NCI-H526 treated with DMSO at 0.1 percent for 48 hours (cell line): ENCODE measurements around the gene MAP2K7.
"Not testable (repeated sequence)": the region's sequence is repeated elsewhere in the genome, so short reads cannot be mapped to it uniquely, and the experiment has no call there.

Source experiments
- DNase-seq: peaks from one replicate; lab custom pipeline; 2025; lab: John Stamatoyannopoulos, UW

MAP2K7 gene

DNA sequence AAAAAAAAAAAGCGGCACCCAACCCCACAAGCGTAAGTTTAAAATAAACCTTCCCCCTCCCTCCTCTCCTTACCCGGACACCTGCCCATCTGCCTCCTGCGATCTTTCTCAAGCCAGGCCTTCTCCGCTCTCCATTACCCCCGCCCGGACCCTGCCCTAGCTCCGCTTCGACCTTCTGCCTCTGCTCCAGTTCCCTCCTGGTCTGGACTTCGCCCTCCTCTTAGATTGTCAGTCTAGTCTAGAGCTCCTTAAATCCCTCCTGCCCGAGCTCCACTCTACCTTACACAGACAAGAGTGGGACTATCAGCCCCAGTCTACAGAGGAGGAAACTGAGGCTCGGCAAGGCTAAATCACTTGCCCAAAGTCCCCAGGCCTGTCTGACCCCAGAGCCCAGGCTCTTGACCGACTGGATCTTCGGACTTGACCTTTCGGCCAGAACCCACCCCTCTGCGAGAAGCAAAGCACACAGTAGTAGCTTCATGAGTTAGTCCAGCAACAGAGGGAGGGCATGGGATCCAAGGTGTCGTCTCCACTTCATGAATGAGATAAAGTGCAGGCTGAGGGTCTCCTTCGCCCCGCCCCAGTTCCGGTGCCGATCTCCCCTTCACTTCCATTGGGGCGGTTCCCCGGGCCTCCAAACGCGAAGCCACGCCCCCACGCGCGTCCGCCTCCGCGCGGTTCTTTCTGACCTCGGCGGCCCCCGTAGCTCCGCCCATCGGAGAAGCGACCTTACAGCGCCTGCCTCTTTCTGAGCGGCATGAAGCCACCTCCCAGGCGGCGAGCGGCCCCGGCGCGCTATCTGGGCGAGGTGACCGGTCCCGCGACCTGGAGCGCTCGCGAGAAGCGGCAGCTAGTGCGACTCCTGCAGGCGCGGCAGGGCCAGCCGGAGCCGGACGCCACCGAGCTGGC, 16.2 kb downstream of the MAP2K7 start, which contains the start of gene SNAPC2:
Gene SNAPC2 (plus strand): TSS at position 729 of the 909 bp plus-strand sequence. CDS start 29 bp downstream, at position 758.
- peak; percentile 61 for DNase-seq

DNA sequence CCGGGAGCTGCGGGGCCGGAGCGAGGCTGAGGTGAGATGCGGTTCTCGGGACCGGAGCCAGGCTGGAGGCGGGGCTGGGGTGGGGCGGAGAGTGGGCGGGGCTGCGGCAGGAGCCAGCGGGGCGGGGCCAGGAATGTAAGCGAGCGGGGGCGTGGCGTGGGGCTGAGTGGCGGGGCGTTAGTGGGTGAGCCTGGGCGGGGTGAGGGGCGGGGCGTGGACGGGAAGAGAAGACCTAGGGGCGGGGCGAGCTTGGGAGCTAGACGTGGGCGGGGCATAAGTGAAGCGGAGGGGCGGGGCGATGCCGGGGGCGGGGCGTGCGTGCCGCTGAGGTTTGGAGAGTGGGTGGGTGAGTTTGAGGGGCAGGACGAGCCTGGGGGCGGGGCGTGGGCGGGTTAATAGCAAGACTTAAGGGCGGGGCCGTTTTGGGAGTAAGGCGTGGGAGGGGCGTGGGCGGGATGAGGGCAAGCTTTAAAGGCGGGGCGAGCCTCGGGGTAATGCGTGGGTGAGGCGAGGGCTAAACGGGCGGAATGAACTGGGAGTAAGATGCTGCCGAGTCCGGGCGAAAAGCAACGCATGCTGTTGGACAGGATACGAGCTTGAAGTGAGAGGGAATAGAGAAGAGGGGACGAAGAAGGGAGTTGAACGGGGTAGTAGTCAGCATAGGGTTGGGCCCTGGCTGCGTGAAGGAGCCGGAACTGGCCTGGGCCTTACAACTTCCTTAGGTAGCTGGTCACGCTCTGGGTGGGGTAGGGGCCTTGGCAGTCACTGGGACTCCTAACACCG, 17.0 kb downstream of the MAP2K7 start:
- DNase-seq, result peak; percentile 72

DNA sequence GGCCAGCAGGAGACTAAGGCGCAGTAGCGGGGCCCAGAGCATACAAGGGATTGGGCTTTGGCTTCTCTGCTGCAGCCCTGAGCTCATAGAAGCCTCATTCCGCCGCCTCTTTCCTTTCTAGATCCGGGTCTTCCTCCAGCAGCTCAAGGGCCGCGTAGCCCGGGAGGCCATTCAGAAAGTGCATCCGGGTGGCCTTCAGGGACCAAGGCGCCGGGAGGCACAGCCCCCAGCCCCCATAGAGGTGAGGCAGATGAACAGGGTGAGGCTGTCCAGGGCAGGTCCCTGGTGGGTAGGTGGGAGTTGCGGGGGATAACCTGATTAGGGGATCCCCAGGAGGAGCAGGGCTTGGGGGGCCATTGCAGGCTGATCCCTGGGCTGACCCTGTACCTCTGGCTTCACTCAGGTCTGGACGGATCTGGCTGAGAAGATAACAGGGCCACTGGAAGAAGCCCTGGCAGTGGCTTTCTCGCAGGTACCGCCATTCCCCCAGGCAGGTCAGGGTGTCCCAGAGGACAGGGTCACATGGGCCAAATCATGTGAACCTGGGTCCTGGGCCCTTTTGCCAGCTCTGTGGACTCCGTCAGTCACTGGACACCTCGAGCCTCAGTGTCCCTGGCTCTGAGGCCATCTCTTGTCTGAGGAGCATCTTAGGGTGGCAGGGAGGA, 17.8 kb downstream of the MAP2K7 start:
- no peak for DNase-seq

DNA sequence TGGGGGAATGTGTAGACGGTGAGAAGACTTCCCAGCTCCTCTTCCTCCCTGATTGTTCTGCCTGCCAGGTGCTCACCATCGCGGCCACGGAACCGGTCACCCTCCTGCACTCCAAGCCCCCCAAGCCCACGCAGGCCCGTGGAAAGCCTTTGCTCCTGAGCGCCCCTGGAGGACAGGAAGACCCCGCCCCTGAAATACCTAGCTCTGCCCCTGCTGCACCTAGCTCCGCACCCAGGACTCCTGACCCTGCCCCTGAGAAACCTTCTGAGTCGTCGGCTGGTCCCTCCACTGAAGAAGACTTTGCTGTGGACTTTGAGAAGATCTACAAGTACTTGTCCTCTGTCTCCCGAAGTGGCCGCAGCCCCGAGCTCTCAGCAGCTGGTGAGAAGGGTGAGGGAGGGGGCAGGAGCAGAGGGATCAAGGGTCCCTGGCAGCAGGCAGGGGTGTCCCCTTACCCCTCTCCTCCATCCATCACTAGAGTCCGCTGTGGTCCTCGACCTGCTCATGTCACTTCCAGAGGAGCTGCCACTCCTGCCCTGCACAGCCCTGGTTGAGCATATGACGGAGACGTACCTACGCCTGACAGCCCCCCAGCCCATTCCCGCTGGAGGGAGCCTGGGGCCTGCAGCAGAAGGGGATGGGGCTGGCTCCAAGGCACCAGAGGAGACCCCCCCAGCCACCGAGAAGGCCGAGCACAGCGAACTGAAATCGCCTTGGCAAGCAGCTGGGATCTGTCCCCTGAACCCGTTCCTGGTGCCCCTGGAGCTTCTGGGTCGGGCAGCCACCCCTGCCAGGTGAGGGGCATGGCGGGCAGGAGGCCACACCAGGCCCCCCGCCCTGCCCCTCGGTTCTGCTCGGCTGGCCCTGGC, 18.5 kb downstream of the MAP2K7 start:
- DNase-seq, result no peak

DNA sequence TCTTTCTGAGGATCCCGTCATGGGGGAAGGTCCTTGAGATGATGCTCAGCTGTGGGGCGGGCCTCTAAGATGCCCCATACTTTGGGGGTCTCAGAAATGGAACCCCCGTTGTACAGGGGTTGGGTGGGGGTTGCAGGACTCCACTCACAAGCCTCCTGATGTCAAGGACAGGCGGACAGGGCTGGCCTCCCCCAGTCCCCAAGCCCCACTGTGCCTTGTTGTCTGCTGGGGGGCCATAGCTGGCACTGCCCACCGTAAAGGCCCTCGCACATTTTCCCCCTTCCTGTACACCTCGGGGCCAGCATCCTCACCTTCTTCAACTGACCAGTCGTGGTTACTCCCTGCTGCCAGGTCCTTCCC, 19.1 kb downstream of the MAP2K7 start:
- no peak for DNase-seq

DNA sequence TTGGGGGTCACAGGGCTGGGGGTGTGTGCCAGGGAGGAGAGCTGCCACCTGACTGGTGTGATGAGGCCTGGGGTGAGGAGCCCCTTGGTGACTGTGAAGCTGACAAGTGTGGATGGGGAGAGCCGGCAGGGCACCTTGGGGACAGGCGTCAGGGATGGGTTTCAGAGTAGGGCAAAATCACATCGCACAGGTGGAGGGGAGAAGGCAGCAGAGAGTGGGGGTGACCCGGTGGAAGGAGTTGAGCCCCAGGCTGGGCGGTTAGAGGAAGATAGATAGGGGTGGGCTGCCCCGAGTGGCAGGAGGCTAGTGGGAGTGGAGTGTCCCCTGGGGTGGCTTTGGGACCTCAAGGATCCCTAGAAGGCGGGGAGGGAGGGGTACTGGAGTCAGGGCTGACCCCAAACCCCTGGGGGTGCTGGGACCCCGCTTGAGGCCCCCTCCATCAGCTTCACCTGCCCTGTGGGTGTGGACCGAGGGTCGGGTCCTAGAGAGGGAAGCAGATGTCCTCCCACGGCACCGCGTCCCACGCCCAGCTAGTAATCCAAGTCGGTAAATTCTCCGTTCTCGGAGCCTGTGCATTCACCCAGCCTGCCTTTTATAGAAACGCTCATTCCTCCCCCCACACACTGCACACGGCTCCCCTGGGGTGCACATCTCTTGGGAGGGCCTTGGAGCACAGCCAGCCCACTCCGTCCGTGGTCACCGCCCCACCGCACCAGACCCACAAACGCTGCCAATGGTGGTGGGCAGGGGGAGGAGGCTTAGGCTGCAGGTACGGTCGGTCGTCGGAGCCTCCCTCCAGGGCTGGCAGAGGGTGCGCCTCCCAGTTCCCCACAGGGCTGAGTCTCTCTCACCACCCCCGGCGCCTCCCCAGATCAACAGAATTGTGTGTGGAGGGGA, 19.9 kb downstream of the MAP2K7 start:
- no peak for DNase-seq

DNA sequence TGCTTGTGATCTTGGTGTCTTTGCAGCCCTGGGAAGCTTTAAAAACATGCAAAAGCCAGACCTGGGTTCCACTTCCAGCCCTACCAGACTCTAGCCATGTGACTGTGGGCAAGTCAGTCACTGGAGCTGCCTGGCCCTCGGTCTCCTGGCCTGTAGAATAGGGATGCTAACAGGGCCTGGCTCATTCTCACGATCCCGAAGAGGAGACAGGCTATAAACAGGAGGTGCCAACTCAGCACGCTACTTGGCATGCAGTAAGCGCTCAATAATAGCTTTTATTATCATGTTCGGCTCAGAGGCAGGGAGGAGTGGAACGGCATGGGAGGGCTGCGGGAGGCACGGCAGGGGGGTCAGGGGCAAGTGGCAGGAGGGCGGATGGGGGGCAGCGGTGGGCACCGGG, 20.6 kb downstream of the MAP2K7 start:
- DNase-seq, result no peak

DNA sequence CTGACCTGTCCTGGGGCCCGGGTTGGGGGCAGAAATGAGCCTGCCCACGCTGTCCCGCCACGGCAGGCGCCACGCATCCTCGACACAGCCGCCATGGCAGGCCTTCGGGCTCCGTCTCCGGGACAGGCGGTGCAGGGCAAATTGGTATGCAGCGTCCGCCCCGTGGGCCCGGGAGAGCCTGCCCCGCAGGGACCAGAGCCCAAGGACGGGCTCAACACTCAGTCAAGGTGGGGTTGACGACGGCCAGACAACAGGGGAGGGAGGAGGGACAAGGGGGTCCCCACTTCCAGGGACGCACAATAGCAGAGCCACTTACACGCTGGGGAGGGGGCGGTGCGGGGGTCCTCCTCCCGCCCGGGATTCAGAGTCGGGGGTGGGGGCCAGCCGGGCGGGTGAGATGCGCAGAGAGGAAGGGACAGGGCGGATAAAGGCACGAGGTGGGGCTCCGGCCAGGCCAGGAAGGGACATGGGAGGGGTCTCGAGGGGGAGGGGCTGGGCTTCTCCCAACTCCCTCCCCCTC, 21.0 kb downstream of the MAP2K7 start:
- DNase-seq, result no peak

DNA sequence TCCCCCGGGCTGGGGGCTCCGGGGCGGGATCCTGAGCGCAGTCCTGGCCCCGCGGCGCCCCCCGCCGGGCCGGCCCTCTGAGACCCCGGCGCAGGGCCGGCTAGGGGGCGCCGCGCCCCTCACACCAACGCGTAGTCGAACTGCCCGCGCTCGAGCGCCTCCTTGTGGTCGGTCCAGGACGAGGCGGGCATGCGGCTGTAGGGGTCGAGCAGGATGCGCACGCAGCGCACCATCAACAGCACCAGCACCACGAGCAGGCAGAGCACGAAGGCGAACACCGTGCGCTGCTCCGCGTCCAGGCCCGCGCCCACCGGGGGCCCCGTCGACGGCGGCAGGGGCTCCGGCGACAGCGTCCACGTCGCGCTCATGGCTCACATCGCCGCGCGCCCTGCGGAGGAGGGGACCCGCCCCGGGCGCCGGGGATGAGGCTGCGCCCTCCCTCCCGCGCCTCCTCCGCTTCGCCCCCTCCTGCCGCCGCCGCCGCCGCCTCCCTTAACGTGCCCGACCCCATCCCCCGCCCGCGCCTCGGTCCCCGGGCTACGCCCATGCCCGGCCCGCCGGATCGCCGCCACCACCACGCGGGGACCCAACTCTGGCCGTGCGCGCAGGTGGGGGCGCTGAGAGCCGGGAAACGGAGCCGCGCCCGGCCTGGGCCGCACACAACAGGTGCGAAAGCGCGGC, 21.6 kb downstream of the MAP2K7 start:
- peak; percentile 13 for DNase-seq

DNA sequence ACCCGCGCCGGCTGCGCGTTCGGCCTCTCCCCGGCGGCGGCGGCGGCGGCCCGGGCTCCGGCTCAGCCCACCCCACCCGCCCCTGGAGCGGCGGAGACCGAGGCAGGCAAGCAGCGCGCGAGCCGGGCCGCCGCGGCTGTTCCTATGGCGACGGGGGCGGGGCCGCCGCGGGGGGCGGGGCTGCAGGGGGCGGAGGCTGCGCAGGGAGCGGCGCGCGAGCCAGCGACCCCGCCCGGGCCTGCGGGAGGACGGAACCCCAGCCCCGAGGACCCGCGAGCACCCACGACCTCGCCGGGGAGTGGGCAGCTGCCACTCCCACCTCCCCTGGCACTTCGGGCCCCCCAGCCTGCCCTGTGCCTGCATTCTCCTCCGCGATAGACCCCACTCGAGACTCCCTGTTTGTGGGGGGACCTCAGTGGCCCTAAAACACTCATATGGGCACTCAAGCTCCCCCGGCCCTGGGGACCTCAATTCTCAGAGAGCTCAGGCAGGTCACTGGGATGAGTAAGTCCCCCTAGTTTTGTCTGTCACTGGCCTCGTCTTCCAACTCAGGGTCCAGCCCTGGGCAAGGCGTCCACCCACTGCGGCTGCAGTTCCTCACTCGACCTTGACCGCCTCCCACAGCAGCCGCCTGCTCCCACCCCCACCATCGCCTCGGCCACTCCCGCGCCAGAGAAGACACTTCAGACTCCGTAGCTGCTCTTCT, 22.5 kb downstream of the MAP2K7 start, which contains the start of gene CTXN1:
Gene CTXN1 (minus strand): TSS at position 115 of the 706 bp plus-strand sequence. CDS start 597 bp downstream, outside the sequence.
- DNase-seq, result no peak

DNA sequence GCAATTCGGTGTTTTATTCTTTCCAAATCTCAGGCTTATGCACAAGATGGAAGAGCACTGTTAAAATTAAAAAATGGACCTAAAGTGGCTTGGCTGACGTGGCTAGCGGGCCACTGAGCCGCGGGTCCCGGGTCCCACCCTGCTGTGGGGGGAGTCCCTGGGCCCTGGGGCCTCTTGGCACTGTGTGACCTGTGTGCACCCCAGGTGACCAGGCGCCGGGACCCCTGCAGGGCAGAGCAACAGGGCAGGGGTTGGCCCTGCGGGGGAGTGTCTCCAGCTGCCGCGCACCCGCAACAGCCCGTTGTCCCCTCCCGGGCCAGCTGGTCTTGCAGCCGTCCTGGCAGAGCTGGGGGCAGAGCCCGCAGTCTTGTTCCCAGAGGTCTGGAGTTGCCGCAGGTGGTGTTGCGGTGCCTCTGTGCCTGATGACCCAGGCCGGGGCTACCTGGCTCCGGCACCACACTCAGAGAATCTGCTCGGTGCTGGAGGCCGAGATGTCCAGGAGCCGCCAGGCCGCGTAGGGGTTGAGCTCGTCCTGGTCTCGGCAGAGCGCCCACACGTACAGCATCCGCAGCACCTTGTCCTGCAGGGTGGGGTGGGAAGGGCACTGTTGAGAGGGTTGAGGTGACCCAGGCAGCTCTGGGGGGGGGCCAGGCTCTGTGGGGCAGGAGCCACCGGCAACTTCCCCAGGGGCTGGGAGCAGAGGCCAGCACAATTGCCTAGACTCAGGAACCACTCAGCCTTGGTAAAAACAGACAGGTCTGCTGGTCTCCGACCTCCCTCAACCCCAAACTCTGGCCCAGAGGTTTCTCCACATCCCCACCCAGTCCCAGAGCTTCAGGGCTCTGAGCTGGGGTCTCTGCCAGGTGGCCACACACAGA, 23.3 kb downstream of the MAP2K7 start:
- no peak for DNase-seq

DNA sequence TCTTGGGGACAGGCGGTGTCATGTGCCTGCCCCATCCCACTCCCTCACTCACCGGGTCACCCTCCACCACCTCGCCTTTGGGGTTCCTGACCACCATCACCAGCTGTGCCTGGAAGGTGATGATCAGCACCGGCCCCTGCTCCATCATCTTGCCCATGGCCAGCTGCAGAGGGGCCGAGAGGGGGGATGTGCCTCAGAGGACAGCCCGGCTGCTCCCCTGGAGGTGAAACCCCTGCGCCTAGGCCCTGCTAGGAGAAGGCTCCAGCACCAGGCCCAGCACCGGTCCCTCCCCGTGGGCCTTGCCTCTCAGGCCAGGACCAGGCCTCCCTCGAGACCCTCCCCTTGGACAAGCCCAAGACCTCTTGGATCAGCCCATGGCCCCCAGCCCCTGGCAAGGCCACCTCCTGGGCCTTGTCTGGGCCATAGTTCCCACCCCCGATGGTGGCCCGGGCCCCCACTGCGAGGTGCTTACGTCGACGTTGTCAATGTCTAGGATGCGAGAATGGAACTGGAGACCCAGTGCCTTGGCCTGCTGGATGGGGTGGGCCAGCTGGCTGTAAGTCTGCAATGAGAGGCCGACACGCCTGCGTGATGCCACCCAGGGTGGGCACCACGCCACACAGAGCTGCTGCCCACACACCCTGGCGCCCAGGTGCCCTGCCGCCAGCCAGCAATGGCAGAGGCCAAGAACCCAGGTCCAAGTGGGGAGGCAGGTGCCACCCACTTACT, 24.1 kb downstream of the MAP2K7 start:
- no peak for DNase-seq

DNA sequence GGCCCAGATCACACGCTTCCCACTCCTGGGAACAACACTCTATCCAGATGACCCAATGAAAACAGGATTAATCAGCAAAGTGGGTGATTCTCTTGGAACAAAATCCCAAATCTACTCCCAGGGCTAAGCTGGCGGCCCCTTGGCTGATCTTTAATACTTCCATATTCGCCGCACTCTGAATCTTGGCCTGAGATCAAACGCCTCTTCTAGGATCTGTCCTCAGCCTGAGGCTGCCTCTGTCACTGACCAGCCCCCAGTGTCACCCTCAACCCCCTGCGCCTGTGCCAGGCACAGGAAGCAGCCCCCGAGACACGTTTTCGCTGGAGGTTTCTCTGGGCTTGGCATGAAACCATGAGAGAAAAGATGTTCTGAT, 24.6 kb downstream of the MAP2K7 start:
- no peak for DNase-seq

DNA sequence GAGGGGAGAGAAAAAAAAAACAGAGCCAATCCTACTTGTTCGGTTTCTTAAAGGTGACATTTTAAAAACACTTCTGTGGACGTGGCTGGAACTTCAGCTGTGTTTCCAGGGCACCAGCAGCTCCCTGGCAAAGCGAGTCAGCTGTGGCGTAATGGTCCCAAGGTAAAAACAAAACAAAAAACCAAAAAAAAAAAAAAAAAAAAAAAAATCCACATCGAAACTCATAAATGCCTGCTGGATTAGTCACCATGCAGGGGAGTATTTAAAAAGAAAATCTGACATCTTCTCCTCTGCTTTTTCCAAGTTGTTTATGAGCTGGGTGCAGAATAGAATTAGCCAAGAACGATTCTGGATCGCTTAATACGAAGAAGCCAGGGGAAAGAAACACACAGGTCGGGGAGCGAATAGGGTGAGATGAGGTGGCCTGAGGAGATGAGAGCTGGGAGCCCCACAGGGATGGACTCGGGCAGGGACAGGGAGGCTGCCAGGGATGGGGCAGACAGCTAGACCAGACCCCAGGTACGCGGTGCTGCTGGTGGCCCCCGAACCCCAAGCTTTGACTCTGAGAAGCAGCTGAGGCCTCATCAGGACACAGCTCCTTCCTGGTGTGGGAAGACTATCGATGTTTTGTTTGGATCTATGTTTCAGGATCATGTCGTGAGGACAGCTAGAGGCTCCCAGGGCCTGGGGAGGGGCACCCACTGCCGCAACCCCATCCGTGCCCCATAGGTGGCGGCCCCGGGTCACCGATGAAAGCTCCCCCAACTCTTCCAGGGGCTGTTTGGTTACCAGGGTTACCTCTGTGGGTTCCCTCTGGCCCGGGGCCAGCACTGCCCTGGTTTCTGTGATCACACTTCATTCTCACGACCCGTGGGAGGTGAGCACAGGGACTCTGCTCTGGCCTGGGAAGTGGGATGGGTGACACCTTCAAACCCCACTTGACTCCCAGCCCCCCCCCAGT, 25.3 kb downstream of the MAP2K7 start:
- DNase-seq, result no peak

DNA sequence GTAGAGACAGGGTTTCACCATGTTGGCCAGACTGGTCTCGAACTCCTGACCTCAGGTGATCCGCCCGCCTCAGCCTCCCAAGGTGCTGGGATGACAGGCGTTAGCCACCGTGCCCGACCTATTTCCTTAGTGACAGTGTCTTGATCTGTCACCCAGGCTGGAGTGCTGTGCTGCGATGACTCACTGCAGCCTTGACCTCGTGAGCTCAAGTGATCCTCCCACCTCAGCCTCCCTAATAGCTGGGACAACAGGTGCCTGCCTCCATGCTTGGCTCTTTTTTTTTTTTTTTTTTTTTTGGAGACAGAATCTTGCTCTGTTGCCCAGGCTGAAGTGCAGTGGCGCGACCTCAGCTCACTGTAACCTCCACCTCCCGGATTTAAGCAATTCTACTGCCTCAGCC, 26.4 kb downstream of the MAP2K7 start:
- DNase-seq, result not testable (repeated sequence)

DNA sequence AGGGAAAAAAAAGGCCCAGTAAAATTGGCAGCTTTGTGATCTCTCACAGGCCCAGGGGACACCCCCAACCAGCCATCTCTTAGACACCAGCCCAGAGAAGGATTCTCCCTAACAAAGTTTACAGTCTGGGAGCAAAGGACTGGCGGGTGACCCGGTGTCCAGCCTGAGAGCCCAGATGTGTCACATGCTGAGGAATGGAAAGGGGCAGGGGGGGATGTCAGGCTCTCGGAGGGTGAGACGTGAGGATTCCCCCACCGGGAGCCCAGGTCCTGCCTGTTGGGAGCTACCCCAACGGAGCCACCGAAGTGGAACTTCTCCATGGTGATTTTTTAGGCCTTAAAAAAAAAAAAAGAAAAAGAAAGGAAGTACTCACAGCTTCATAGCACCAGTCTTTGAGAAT, 27.1 kb downstream of the MAP2K7 start:
- no peak for DNase-seq
